ENCODE results near the gene ALDH1L1.

GRCh38 chr3:126149960-126150515, 30.3 kb downstream of the ALDH1L1 start:
- TF ChIP-seq ZNF512 (CRISPR knock-in tag; IDR thresholded peaks at IDR 0.05; ENCODE audit: borderline replicate concordance) = no peak
- TF ChIP-seq CTCF (IDR thresholded peaks at IDR 0.05) = no peak
- no peak for TF ChIP-seq JUN (CRISPR knock-in tag; IDR thresholded peaks at IDR 0.05)
- no peak for TF ChIP-seq MAX (CRISPR knock-in tag; IDR thresholded peaks at IDR 0.05)
- no peak for TF ChIP-seq ZNF232 (CRISPR knock-in tag; IDR thresholded peaks at IDR 0.05)
- TF ChIP-seq NFYB (CRISPR knock-in tag; conservative IDR thresholded peaks at IDR 0.05; ENCODE audit: low read depth) = no peak
- TF ChIP-seq ESRRA (CRISPR knock-in tag; IDR thresholded peaks at IDR 0.05; ENCODE audit: borderline replicate concordance) = no peak
- TF ChIP-seq GTF2I (CRISPR knock-in tag; conservative IDR thresholded peaks at IDR 0.05) = no peak
- TF ChIP-seq TP53 (CRISPR knock-in tag; IDR thresholded peaks at IDR 0.05) = no peak
- no peak for TF ChIP-seq ETV6 (CRISPR knock-in tag; IDR thresholded peaks at IDR 0.05)
